Stomach (tissue), 4 donors: ENCODE data around the gene GALNT2.

Experiments
- POLR2A ChIP-seq, 4 donors: fragments of 450-650 bp; IDR thresholded peaks; one replicate each; pipeline ENCODE4 v1.6.1; 2016; ENCODE audit warnings: antibody characterized with exemption in 4 of 4, control low read depth in 2 of 4, mild to moderate bottlenecking in 1 of 4, moderate library complexity in 1 of 4
- TF ChIP-seq, protein P1 (sequence below), 7 experiments: fragments of 450-650 bp in 4 of 7; fragments of 200-600 bp in 3 of 7; sonication (generic) in 3 of 7; IDR thresholded peaks; one replicate each; pipeline ENCODE4 v1.5.1; 2016 to 2019; ENCODE audit warnings: antibody characterized with exemption in 7 of 7, control low read depth in 2 of 7, mild to moderate bottlenecking in 1 of 7

DNA sequence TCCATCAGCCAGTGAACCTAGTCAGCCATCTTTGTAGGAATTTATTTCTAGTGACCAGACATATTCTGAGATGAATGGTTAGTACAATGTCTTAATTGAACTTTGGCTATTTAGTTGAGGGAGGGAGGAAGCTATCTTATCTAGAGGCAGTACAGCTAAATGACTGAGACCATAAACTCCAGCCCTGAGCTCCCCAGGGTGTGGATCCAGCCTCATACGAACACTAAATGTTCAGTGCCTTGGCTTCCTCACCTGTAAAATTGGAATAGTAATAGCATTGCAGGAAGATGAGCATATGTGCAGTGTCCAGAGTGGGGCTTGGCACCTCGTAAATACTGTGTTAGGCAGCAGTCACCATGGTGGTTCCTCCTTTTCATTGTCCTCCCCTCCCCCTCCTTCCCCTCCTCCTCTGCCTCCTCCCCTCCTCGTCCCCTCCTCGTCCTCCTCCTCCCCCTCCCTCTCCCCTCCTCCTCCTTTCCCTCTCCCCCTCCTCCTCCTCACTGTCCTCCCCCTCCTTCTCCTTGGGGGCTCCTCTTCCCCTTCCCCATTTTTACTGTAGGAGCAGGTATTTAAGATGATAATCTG is 108.2 kb downstream of the GALNT2 start:
- TF ChIP-seq, protein P1, sequence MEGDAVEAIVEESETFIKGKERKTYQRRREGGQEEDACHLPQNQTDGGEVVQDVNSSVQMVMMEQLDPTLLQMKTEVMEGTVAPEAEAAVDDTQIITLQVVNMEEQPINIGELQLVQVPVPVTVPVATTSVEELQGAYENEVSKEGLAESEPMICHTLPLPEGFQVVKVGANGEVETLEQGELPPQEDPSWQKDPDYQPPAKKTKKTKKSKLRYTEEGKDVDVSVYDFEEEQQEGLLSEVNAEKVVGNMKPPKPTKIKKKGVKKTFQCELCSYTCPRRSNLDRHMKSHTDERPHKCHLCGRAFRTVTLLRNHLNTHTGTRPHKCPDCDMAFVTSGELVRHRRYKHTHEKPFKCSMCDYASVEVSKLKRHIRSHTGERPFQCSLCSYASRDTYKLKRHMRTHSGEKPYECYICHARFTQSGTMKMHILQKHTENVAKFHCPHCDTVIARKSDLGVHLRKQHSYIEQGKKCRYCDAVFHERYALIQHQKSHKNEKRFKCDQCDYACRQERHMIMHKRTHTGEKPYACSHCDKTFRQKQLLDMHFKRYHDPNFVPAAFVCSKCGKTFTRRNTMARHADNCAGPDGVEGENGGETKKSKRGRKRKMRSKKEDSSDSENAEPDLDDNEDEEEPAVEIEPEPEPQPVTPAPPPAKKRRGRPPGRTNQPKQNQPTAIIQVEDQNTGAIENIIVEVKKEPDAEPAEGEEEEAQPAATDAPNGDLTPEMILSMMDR (IDR thresholded peaks at IDR 0.05) = no peak
- no peak for TF ChIP-seq POLR2A (IDR thresholded peaks at IDR 0.05)
